GM18498 (cell line): ENCODE data around the gene IPO7.

Source experiments
- ATAC-seq: cut with Tn5 transposase; IDR thresholded peaks from one replicate; pipeline ENCODE4 v1.9.1; 2021; ENCODE audit warnings: mild to moderate bottlenecking, moderate library complexity; ENCODE audit not compliant: unreplicated experiment

The IPO7 gene

DNA sequence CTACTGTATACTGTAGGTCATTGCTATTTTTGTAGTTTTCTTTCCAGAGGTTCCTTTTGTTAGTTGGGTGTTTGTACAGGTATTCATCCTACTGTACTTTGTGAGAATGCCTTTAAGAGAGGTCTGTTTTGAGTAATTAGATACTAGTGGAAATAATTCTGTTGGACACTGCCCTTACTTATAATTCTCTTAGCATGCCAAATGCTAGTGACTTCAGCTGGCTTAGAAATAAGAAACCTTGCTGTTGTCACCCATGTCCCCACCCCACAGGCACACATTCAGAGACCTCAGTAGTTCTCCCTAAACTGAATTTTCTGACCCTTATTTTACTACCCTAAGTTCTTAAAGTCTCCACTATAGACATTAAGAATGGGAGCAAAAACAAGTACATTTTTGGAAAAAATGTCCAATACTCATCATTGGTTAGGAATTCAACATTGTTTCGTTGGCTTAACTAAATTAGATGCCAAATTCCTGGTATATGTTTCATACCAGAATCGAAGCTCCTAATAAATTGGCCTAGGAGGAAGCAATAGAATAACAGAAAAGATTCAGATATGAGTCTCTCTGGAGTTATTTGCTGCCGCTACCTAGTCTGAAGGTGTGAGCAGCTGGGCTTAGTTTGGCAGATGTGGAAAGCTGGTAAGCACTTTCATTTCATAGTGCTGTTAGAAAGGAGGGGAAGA, 104.8 kb downstream of the IPO7 start:
- ATAC-seq = no peak

DNA sequence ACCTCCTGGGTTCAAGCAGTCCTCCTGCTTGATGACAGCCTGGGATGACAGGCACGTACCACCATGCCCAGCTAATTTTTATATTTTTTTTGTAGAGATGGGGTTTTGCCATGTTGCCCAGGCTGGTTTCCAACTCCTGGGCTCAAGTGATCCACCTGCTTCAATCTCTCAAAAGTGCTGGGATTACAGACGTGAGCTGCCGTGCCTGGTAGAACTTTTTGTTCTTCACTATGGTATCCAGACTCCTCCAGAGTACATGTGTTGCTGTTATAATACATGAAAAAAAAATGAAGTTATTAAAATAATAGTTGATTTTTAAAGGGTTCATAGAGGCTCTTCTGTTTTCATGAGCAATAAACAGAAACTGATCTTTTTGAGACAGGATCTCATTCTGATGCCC, 105.9 kb downstream of the IPO7 start:
- ATAC-seq = no peak

DNA sequence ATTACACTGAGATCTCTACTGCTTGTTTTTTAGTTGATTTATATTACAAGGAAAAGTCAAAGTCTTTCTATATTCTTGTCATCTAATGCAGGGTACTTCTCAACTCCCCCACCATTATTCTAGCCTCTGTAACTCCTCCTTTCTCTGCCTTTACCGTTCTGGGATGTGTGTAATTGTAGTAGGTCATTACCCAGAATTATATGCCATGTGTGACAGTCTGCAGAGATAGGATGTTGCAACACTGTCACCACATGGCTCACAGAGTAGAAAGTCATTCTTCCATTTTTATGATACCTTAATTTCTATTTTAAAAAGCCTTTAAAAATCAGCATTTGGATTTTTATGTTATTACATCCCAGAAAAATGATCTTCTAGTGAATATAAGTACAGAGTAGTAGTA, 109.0 kb downstream of the IPO7 start:
- ATAC-seq = no peak

DNA sequence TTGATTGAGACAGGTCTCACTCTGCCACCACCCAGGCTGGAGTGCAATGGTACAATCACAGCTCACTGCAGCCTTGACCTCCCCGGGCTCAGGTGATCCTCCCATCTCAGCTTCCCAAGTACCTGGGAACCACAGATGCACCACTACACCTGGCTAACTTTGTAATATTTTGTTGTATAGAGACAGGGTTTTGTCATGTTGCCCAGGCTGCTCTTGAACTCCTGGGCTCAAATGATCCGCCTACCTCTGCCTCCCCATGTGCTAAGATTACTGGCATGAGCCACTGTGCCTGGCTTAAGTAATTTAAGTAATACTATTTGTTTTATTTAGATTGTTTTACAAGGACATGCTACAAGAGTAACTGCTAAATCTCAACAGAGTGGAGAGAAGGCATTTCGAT, 109.9 kb downstream of the IPO7 start:
- ATAC-seq = no peak

DNA sequence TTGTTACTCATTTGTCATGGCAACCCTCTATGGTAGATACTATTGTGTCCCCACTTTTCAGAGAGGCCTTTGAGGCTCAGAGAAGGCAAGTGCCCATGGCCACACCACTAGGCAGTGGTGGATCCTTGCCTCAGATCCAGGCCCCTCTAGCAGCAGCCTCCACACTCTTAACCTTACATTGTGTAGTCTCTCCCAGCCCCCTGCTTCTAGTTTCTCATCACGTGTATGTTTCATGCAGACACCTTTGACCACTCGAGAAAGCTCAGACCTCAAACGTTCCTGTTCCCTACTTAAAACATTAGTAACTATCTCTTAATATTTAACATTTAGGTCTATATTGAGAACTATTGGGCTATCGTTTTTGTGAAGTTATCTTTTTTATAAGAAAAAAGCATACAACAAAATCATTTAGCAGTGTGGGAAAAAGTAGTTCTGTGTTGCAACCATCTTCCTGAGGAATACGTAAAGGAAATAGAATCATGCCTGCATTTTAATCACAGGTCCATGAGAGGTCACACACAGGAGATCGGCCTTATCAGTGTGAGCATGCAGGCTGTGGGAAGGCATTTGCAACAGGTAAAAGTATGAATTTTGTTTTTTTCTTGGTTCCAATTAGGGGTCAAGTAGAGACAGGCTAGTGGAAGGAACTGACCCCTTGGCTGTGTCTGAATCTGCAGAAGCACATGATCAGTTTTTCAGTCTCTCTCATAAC, 111.5 kb downstream of the IPO7 start:
- ATAC-seq = no peak
